ENCODE data around the gene HKDC1. TPM values are rescaled to one million over a fixed set of nuclear protein-coding genes. Genes with fewer than 3 reads are reported as not detected.

HKDC1 gene
- total RNA-seq, 2 experiments from 2014 or later: not detected

DNA sequence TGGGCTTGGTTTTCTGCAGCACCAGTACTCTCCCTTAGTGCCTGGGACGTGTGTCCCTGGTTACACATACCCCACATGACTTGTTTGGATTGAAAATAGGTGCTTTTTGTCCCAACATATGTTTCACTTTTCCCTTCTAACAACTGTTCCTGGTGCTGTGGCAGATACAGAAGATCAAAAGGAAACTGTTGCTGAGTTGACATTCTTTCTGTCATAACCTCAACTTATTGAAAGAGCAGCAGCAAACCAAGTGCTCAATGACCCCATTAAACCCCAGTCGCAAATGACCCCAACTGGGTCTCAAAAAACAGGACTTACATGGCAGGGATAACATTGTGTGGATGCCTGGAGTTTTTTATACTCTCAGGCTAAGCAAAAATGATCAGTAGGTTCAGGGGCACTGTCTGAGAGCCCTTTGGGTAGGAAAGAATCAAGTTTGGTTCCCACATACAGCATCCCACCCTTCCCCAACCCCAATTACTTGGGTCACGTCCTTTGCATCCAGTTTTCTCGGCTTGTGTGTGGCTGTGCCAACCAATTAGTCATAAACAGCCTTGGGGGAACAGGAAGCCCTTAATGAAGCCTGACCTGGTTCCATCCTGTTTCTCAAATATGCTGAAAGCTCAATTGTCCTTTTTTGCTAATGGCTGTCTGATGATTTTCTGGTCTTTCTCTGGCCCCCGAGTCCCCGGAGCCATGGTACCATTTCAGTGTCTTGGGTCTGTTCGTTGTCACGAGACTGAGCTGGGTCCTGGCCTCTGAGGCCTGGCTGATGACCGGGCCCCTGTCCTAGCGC, 4.9 kb downstream of the HKDC1 start:
- TF ChIP-seq, protein P1, sequence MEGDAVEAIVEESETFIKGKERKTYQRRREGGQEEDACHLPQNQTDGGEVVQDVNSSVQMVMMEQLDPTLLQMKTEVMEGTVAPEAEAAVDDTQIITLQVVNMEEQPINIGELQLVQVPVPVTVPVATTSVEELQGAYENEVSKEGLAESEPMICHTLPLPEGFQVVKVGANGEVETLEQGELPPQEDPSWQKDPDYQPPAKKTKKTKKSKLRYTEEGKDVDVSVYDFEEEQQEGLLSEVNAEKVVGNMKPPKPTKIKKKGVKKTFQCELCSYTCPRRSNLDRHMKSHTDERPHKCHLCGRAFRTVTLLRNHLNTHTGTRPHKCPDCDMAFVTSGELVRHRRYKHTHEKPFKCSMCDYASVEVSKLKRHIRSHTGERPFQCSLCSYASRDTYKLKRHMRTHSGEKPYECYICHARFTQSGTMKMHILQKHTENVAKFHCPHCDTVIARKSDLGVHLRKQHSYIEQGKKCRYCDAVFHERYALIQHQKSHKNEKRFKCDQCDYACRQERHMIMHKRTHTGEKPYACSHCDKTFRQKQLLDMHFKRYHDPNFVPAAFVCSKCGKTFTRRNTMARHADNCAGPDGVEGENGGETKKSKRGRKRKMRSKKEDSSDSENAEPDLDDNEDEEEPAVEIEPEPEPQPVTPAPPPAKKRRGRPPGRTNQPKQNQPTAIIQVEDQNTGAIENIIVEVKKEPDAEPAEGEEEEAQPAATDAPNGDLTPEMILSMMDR (conservative IDR thresholded peaks at IDR 0.05; ENCODE audit: low read length): no peak
- TF ChIP-seq EZH2phosphoT487 (IDR thresholded peaks at IDR 0.05; ENCODE audit: borderline replicate concordance, low read depth, low read length): no peak
- Histone ChIP-seq H3K27ac (ENCODE audit: low read depth, low read length, poor library complexity, severe bottlenecking) (peak overlapping the region; percentile 15), H3K36me3 (ENCODE audit: insufficient read depth, low read length) (no peaks in the 10 kb centered on the region), H2AFZ (ENCODE audit: low read length) (peak overlapping the region; percentile 81), H3K4me2 (ENCODE audit: low read length) (peak overlapping the region; percentile 20), H3K4me1 (ENCODE audit: insufficient read depth, low read length, poor library complexity, severe bottlenecking) (peaks cover 48% of the 10 kb centered on the region), H3K4me3 (ENCODE audit: low read depth, low read length, poor library complexity, severe bottlenecking) (no peak overlapping the region), H3K9me2 (ENCODE audit: insufficient read depth, low read length) (no peaks in the 10 kb centered on the region), H3K9me3 (ENCODE audit: low read length) (no peaks in the 10 kb centered on the region), H3K79me2 (ENCODE audit: insufficient read depth, low read depth, low read length) (no peaks in the 10 kb centered on the region), H4K20me1 (ENCODE audit: insufficient read depth, low read length) (no peaks in the 10 kb centered on the region)
- intact Hi-C loops (cut with micrococcal nuclease; ENCODE audit: unreplicated experiment): loop anchor here (5.0 kb wide), 3 partner anchors 133 to 218 kb away; no protein-coding TSS in a partner anchor
- peak; percentile 51 for DNase-seq (ENCODE audit: low spot score)
- POLR2A ChIA-PET: interaction anchor here (0.6 to 1.1 kb wide), 3 partner anchors 11 to 481 kb away, joined by 3 to 5 read pairs (median 4); no protein-coding TSS in a partner anchor
- BruUV-seq (replicated peaks): no TSS peak
- CTCF ChIA-PET (ENCODE audit: unreplicated experiment): interaction anchor here (0.6 to 1.2 kb wide), 3 partner anchors 9 to 119 kb away, joined by 3 to 4 read pairs (median 3); no protein-coding TSS in a partner anchor

DNA sequence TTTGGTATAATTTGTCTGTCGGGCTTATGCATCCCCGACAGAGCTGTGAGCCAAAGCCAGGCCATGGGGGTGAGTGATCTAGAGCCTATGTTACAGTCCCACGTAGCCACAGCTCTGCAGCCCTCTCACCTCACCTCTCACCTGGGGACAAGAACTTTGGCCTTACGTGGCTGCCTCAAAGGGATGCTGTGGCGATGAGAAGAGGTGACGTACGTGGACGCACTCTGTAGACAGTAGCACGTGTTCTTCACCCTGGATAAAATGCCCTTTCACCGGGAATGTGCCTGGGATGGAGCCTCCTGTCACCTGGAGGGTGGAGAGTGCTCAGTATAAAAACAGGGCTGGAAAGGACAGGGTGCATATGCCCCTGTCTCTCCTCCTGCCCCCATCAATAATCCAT, 5.5 kb downstream of the HKDC1 start:
- POLR2A ChIA-PET: interaction anchor here (0.6 to 1.0 kb wide), 3 partner anchors 15 to 128 kb away, joined by 3 to 4 read pairs (median 3); no protein-coding TSS in a partner anchor
- BruUV-seq (replicated peaks): no TSS peak
- Histone ChIP-seq H3K27ac (ENCODE audit: low read depth, low read length, poor library complexity, severe bottlenecking) (no peak overlapping the region), H3K4me3 (ENCODE audit: low read depth, low read length, poor library complexity, severe bottlenecking) (no peak overlapping the region), H3K9me2 (ENCODE audit: insufficient read depth, low read length) (no peaks in the 10 kb centered on the region), H3K4me1 (ENCODE audit: insufficient read depth, low read length, poor library complexity, severe bottlenecking) (peaks cover 48% of the 10 kb centered on the region), H3K9me3 (ENCODE audit: low read length) (no peaks in the 10 kb centered on the region), H3K36me3 (ENCODE audit: insufficient read depth, low read length) (no peaks in the 10 kb centered on the region), H2AFZ (ENCODE audit: low read length) (peak overlapping the region; percentile 81; the same call in 1 of the 2 replicates), H3K79me2 (ENCODE audit: insufficient read depth, low read depth, low read length) (no peaks in the 10 kb centered on the region), H4K20me1 (ENCODE audit: insufficient read depth, low read length) (no peaks in the 10 kb centered on the region), H3K4me2 (ENCODE audit: low read length) (no peak overlapping the region)
- intact Hi-C loops (cut with micrococcal nuclease; ENCODE audit: unreplicated experiment): no loop called here
- TF ChIP-seq, protein P1 (conservative IDR thresholded peaks at IDR 0.05; ENCODE audit: low read length): no peak
- no peak for TF ChIP-seq EZH2phosphoT487 (IDR thresholded peaks at IDR 0.05; ENCODE audit: borderline replicate concordance, low read depth, low read length)
- CTCF ChIA-PET (ENCODE audit: unreplicated experiment): interaction anchor here (1.2 kb wide), 1 partner anchor 9 kb away, joined by 4 read pairs; no protein-coding TSS in a partner anchor
- no peak for DNase-seq (ENCODE audit: low spot score)
